Endothelial cell of umbilical vein (primary cell): ENCODE data around the gene SETD2. TPM values are rescaled to one million over a fixed set of nuclear protein-coding genes. Genes with fewer than 3 reads are reported as not detected.

Experiments
- BruUV-seq: library from RNA; stranded (reverse); fragments of 400-500 nt; replicated peaks from 2 replicates; lab custom pipeline; 2021; lab: Mats Ljungman, UMichigan
- CTCF ChIA-PET: fragments of 300-600, 350-600 bp; sonication (Branson Sonifier 250); formaldehyde crosslinking; loops from one replicate; lab custom pipeline; 2021; ENCODE audit warnings: antibody characterized with exemption, inconsistent platforms; lab: Charles Lee
- POLR2A ChIA-PET: fragments of 300-600, 350-600 bp; sonication (Branson Sonifier 250); formaldehyde crosslinking; loops from one replicate; lab custom pipeline; 2021; ENCODE audit warnings: antibody characterized with exemption, inconsistent platforms; lab: Charles Lee
- DNase-seq: peaks from one replicate; pipeline ENCODE4 v3.0.0-alpha.2; 2011; ENCODE audit warnings: low read depth, low spot score
- FAIRE-seq: peaks from 2 replicates; lab custom pipeline; 2011; peaks lifted over from hg19 to GRCh38; lab: Jason Lieb, UNC
- H2AFZ ChIP-seq: 2 replicates; pipeline ENCODE4 v1.6.0; 2012; ENCODE audit warnings: low read depth, low read length, control low read depth, inconsistent platforms
- H3K27ac ChIP-seq: 2 replicates; pipeline ENCODE4 v1.5.1; 2011; ENCODE audit warnings: low read depth, mild to moderate bottlenecking, control low read depth, low read length, moderate library complexity; ENCODE audit not compliant: insufficient read depth
- H3K27me3 ChIP-seq, 2 experiments: 2 replicates each; pipeline versions ENCODE4 v1.6.0 to v1.6.1; 2011; ENCODE audit warnings: low read length in 2 of 2, mixed read lengths in 1 of 2; ENCODE audit not compliant: control insufficient read depth in 2 of 2, insufficient read depth in 2 of 2
- H3K36me3 ChIP-seq, 2 experiments: 2 replicates in 1 of 2; 3 replicates in 1 of 2; pipeline ENCODE4 v1.5.1; 2011; ENCODE audit warnings: low read length in 2 of 2, mild to moderate bottlenecking in 1 of 2, moderate library complexity in 1 of 2; ENCODE audit not compliant: control insufficient read depth in 2 of 2, insufficient read depth in 2 of 2; ENCODE audit errors: extremely low read depth in 1 of 2
- H3K4me1 ChIP-seq: 3 replicates; pipeline ENCODE4 v1.5.1; 2011; ENCODE audit warnings: mild to moderate bottlenecking, low read length; ENCODE audit not compliant: control insufficient read depth, insufficient read depth; ENCODE audit errors: extremely low read depth
- H3K4me2 ChIP-seq: 2 replicates; pipeline ENCODE4 v1.6.1; 2011; ENCODE audit warnings: low read length, control low read depth, mixed read lengths; ENCODE audit not compliant: insufficient read depth
- H3K4me3 ChIP-seq, 3 experiments: fragments of 200-600 bp in 1 of 3; sonication (generic), shearing (Covaris generic) in 1 of 3; replicated peaks in 1 of 3; 2 replicates each; pipeline ENCODE4 v1.5.1; 2011 to 2016; ENCODE audit warnings: control low read depth in 3 of 3, low read length in 3 of 3, mild to moderate bottlenecking in 2 of 3, inconsistent platforms in 1 of 3, low read depth in 1 of 3, moderate library complexity in 1 of 3; ENCODE audit not compliant: insufficient read depth in 1 of 3
- H3K79me2 ChIP-seq: 2 replicates; pipeline ENCODE4 v1.6.0; 2012; ENCODE audit warnings: low read length, inconsistent platforms; ENCODE audit not compliant: control insufficient read depth, insufficient read depth
- H3K9ac ChIP-seq: replicated peaks from 2 replicates; pipeline ENCODE3; 2011; ENCODE audit warnings: low read length, control low read depth; ENCODE audit not compliant: insufficient read depth; ENCODE audit errors: extremely low read depth
- H3K9me1 ChIP-seq: replicated peaks from 3 replicates; pipeline ENCODE4 v1.6.0; 2011; ENCODE audit warnings: mild to moderate bottlenecking, low read length; ENCODE audit not compliant: control insufficient read depth, insufficient read depth; ENCODE audit errors: extremely low read depth
- H3K9me3 ChIP-seq: replicated peaks from 2 replicates; pipeline ENCODE4 v1.5.1; 2012; ENCODE audit warnings: low read length, inconsistent platforms; ENCODE audit not compliant: control insufficient read depth, insufficient read depth
- H4K20me1 ChIP-seq: replicated peaks from 2 replicates; pipeline ENCODE3; 2011; ENCODE audit warnings: mild to moderate bottlenecking, low read length; ENCODE audit not compliant: control insufficient read depth, insufficient read depth; ENCODE audit errors: extremely low read depth
- EZH2 ChIP-seq: IDR thresholded peaks from 2 replicates; pipeline ENCODE4 v1.6.1; 2012; ENCODE audit warnings: borderline replicate concordance, low read depth, mild to moderate bottlenecking, moderate library complexity, low read length, inconsistent platforms; ENCODE audit not compliant: severe bottlenecking
- FOS ChIP-seq: IDR thresholded peaks from 2 replicates; pipeline ENCODE4 v1.6.1; 2011; ENCODE audit warnings: mild to moderate bottlenecking, low read length, moderate library complexity, borderline replicate concordance; ENCODE audit not compliant: insufficient read depth
- GATA2 ChIP-seq: IDR thresholded peaks from 2 replicates; pipeline ENCODE4 v1.7.0; 2011; ENCODE audit warnings: low read depth, mild to moderate bottlenecking, moderate library complexity, mixed read lengths, low read length; ENCODE audit not compliant: insufficient read length, insufficient read depth
- JUN ChIP-seq: IDR thresholded peaks from 2 replicates; pipeline ENCODE4 v1.6.1; 2011; ENCODE audit warnings: borderline replicate concordance, low read depth; ENCODE audit not compliant: insufficient read length, insufficient read depth
- MAX ChIP-seq: IDR thresholded peaks from 2 replicates; pipeline ENCODE4 v1.6.1; 2011; ENCODE audit not compliant: insufficient read depth, insufficient read length
- MYC ChIP-seq: IDR thresholded peaks from one replicate; pipeline ENCODE4 v1.6.1; 2011; ENCODE audit warnings: mild to moderate bottlenecking, low read depth, low read length
- dilution Hi-C: fragments of 300-500 bp; cut with MboI; formaldehyde crosslinking; loops from one replicate; pipeline ENCODE4 v1.15.0; 2019; ENCODE audit warnings: low sequenced_read_pairs; ENCODE audit not compliant: extremely low pct_ligation_motif_present
- intact Hi-C: fragments of 100-400 bp; cut with micrococcal nuclease; formaldehyde crosslinking; loops from one replicate; pipeline ENCODE4 v1.10.0; 2022
- polyA plus RNA-seq, 4 experiments: library from polyadenylated mRNA; depleted of rRNA in 3 of 4; stranded (reverse) in 3 of 4; unstranded in 1 of 4; fragments of >200 nt; gene quantifications; 2 replicates each; pipeline versions ENCODE4 v1.2.1 to v1.2.3, GENCODE V29; 2011 to 2012; ENCODE audit warnings: missing spikeins in 1 of 4
- total RNA-seq: library from RNA; stranded (reverse); gene quantifications from 2 replicates; pipeline ENCODE4 v1.2.3, GENCODE V29; 2021
- TF ChIP-seq, protein P1 (sequence below), 2 donors: IDR thresholded peaks; 1 replicate in 1 of 2; 2 replicates in 1 of 2; pipeline ENCODE4 v1.5.1; 2011; ENCODE audit warnings: low read length in 2 of 2, mild to moderate bottlenecking in 2 of 2, moderate library complexity in 2 of 2, control low read depth in 1 of 2, inconsistent platforms in 1 of 2, low read depth in 1 of 2; ENCODE audit not compliant: insufficient read depth in 1 of 2; ENCODE audit errors: extremely low read depth in 1 of 2

The SETD2 gene
- total and polyA plus RNA-seq, 2 donors (not counting 3 experiments of a cell fraction or from before 2014, with no cell fraction given) = 13.7 to 41.4 TPM

- DNase-seq = no peak
- Histone ChIP-seq H3K79me2 (peaks cover 99% of the 10 kb centered on the region), H3K4me2 (no peak overlapping the region), H3K4me3 (no peak overlapping the region), H3K9me1 (no peaks in the 10 kb centered on the region), H2AFZ (no peak overlapping the region), H4K20me1 (peaks cover 31% of the 10 kb centered on the region), H3K4me1 (peaks cover 4% of the 10 kb centered on the region), H3K36me3 (no peaks in the 10 kb centered on the region), H3K9ac (no peak overlapping the region), H3K27me3 (no peaks in the 10 kb centered on the region), H3K9me3 (no peaks in the 10 kb centered on the region), H3K27ac (no peak overlapping the region)
- TF ChIP-seq JUN (no peak), EZH2 (no peak), MYC (no peak), MAX (no peak)
- dilution Hi-C loops = no loop called here
- ChIA-PET CTCF (no interaction called here), POLR2A (interaction anchor here (0.6 kb wide), 1 partner anchor 38 kb away, joined by 5 read pairs; no protein-coding TSS in a partner anchor)
- no TSS peak for BruUV-seq
- FAIRE-seq = no peak
- intact Hi-C loops = no loop called here
Observed at GRCh38 chr3:47156396-47156795, 7.5 kb downstream of the SETD2 start.

DNA sequence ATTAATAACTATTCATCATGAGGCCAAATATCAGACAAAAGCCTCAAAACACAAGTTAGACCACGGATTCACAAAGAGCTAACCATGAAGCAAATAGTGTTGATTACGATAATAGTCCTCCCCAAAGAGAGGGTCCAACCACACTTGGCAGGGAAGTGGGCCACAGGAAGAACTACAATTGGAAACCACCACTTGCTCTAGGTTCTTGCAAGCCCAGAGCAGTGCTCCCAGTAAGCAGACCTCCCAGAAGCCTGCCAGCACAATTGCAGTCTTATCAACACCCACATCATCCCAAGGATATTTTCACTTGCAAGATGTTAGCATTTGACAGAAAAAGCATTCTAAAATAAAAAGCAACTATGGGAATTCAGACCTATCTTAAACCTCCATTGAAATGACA, 11.3 kb downstream of the SETD2 start:
- Histone ChIP-seq H2AFZ (no peak overlapping the region), H3K79me2 (peaks cover 96% of the 10 kb centered on the region), H3K36me3 (no peaks in the 10 kb centered on the region), H3K9me1 (no peaks in the 10 kb centered on the region), H3K27ac (no peak overlapping the region), H3K4me1 (peaks cover 4% of the 10 kb centered on the region), H4K20me1 (peaks cover 19% of the 10 kb centered on the region), H3K4me3 (no peak overlapping the region), H3K27me3 (no peaks in the 10 kb centered on the region), H3K4me2 (no peak overlapping the region), H3K9me3 (no peaks in the 10 kb centered on the region), H3K9ac (no peak overlapping the region)
- FAIRE-seq (no peak), DNase-seq (peak; percentile 64)
- dilution Hi-C loops (no loop called here), intact Hi-C loops (no loop called here)
- no TSS peak for BruUV-seq
- ChIA-PET POLR2A (no interaction called here), CTCF (interaction anchor here (0.7 to 2.0 kb wide), 3 partner anchors 9 to 42 kb away, joined by 3 to 8 read pairs (median 3); partner anchors contain the start of gene SETD2)
- TF ChIP-seq MAX (no peak), GATA2 (no peak), FOS (no peak)
- TF ChIP-seq, protein P1, sequence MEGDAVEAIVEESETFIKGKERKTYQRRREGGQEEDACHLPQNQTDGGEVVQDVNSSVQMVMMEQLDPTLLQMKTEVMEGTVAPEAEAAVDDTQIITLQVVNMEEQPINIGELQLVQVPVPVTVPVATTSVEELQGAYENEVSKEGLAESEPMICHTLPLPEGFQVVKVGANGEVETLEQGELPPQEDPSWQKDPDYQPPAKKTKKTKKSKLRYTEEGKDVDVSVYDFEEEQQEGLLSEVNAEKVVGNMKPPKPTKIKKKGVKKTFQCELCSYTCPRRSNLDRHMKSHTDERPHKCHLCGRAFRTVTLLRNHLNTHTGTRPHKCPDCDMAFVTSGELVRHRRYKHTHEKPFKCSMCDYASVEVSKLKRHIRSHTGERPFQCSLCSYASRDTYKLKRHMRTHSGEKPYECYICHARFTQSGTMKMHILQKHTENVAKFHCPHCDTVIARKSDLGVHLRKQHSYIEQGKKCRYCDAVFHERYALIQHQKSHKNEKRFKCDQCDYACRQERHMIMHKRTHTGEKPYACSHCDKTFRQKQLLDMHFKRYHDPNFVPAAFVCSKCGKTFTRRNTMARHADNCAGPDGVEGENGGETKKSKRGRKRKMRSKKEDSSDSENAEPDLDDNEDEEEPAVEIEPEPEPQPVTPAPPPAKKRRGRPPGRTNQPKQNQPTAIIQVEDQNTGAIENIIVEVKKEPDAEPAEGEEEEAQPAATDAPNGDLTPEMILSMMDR (IDR thresholded peaks at IDR 0.05; ENCODE audit: extremely low read depth in 1 of 2, insufficient read depth in 1 of 2, low read depth in 1 of 2, low read length in 2 of 2) = no peak
